ENCODE measurements around the gene HIBADH.

GRCh38 chr7:27553273-27553672, 109.4 kb downstream of the HIBADH start:
- TF ChIP-seq REST (IDR thresholded peaks at IDR 0.05; ENCODE audit: insufficient read depth in 1 of 2, low read depth in 2 of 2, low read length in 2 of 2) (no peak), POLR2AphosphoS5 (IDR thresholded peaks at IDR 0.05; ENCODE audit: low read depth, low read length) (no peak)
